ENCODE data around the gene SNX21. TPM values are rescaled to one million over a fixed set of nuclear protein-coding genes. Genes with fewer than 3 reads are reported as not detected.

SNX21 gene
- polyA plus RNA-seq, 2 of the 4 experiments (the other 2 are of a cell fraction): 4.0 to 7.0 TPM

- ChIA-PET CTCF (interaction anchor here (0.6 kb wide), 1 partner anchor 48 kb away, joined by 3 read pairs; no protein-coding TSS in a partner anchor), POLR2A (no interaction called here)
- WGBS (ENCODE audit: missing lambda C conversion rate): 92% methylated on average over 8 of the region's 8 CpGs
- Histone ChIP-seq H3K4me3 (no peak overlapping the region), H3K9me3 (no peaks in the 10 kb centered on the region), H3K27ac (no peak overlapping the region), H3K4me1 (no peaks in the 10 kb centered on the region), H3K4me2 (no peak overlapping the region)
- FAIRE-seq: no peak
- no peak for TF ChIP-seq RARB (CRISPR knock-in tag; IDR thresholded peaks at IDR 0.05)
- no peak for TF ChIP-seq SMC3 (IDR thresholded peaks at IDR 0.05)
- TF ChIP-seq JUNB (IDR thresholded peaks at IDR 0.05): no peak
- TF ChIP-seq KDM1A (IDR thresholded peaks at IDR 0.05; ENCODE audit: low read depth): no peak
- no peak for TF ChIP-seq ZFP36 (IDR thresholded peaks at IDR 0.05; ENCODE audit: borderline replicate concordance, partially characterized antibody)
- TF ChIP-seq ZNF302 (CRISPR knock-in tag; IDR thresholded peaks at IDR 0.05): no peak
- no peak for TF ChIP-seq CBX8 (IDR thresholded peaks at IDR 0.05)
- no peak for TF ChIP-seq POLR2AphosphoS2 (conservative IDR thresholded peaks at IDR 0.05; ENCODE audit: low read length)
- no peak for TF ChIP-seq TP53 (CRISPR knock-in tag; IDR thresholded peaks at IDR 0.05)
- no peak for TF ChIP-seq HES2 (IDR thresholded peaks at IDR 0.05)
- no peak for TF ChIP-seq MAZ (IDR thresholded peaks at IDR 0.05; ENCODE audit: borderline replicate concordance, low read depth, low read length)
- TF ChIP-seq CBX2 (IDR thresholded peaks at IDR 0.05; ENCODE audit: borderline replicate concordance, low read depth): no peak
- TF ChIP-seq EP300 (IDR thresholded peaks at IDR 0.05): no peak
- TF ChIP-seq TFCP2L1 (CRISPR knock-in tag; IDR thresholded peaks at IDR 0.05): no peak
- no peak for TF ChIP-seq HOXB13 (CRISPR knock-in tag; IDR thresholded peaks at IDR 0.05; ENCODE audit: low read depth)
- no peak for TF ChIP-seq NPAS2 (CRISPR knock-in tag; IDR thresholded peaks at IDR 0.05; ENCODE audit: borderline replicate concordance)
- TF ChIP-seq POLR2A (IDR thresholded peaks at IDR 0.05; ENCODE audit: low read length): no peak
- no peak for TF ChIP-seq ELK1 (IDR thresholded peaks at IDR 0.05; ENCODE audit: low read depth, low read length)
- TF ChIP-seq NFE2L2 (conservative IDR thresholded peaks at IDR 0.05; ENCODE audit: low read length): no peak
- no peak for TF ChIP-seq BCL3 (IDR thresholded peaks at IDR 0.05)
- ATAC-seq: peak in 1 of 2 experiments; percentile 20; a peak in 1 of 6 replicates
- DNase-seq (ENCODE audit: low read depth in 1 of 2, low spot score in 1 of 2): no peak
Observed at GRCh38 chr20:45848421-45848820, 14.8 kb downstream of the SNX21 start.

GRCh38 chr20:45848969-45849582 lies 15.5 kb downstream of the SNX21 start:
- Histone ChIP-seq H3K4me1 (no peaks in the 10 kb centered on the region), H3K4me2 (no peak overlapping the region), H3K4me3 (no peak overlapping the region), H3K27ac (no peak overlapping the region), H3K9me3 (no peaks in the 10 kb centered on the region)
- WGBS (ENCODE audit: missing lambda C conversion rate): 83% methylated on average over 8 of the region's 8 CpGs
- peak in 1 of 2 experiments; percentile 52; a peak in 3 of 6 replicates for ATAC-seq
- ChIA-PET CTCF (interaction anchor here (0.7 to 1.3 kb wide), 2 partner anchors 19 to 104 kb away, joined by 3 to 4 read pairs; no protein-coding TSS in a partner anchor), POLR2A (no interaction called here)
- DNase-seq (ENCODE audit: low read depth in 1 of 2, low spot score in 1 of 2): no peak
- no peak for TF ChIP-seq HEYL (CRISPR knock-in tag; IDR thresholded peaks at IDR 0.05)
- no peak for TF ChIP-seq TFCP2L1 (CRISPR knock-in tag; IDR thresholded peaks at IDR 0.05)
- TF ChIP-seq RCOR1 (IDR thresholded peaks at IDR 0.05; ENCODE audit: low read depth, low read length): no peak
- no peak for TF ChIP-seq FOSL2 (IDR thresholded peaks at IDR 0.05)
- TF ChIP-seq FOSL2 (CRISPR knock-in tag; IDR thresholded peaks at IDR 0.05): no peak
- no peak for TF ChIP-seq POLR2A (IDR thresholded peaks at IDR 0.05; ENCODE audit: low read length)
- no peak for TF ChIP-seq ELK1 (IDR thresholded peaks at IDR 0.05; ENCODE audit: low read depth, low read length)
- TF ChIP-seq REST (IDR thresholded peaks at IDR 0.05): no peak
- no peak for TF ChIP-seq CHD4 (IDR thresholded peaks at IDR 0.05; ENCODE audit: borderline replicate concordance)
- FAIRE-seq: no peak

Measured in A549 (cell line).